HEK293T (cell line): ENCODE measurements around the gene CHRNA1.

Source experiments
- ARNT ChIP-seq: fragments of 450-650 bp; IDR thresholded peaks from 2 replicates; pipeline ENCODE4 v1.6.1; 2017; ENCODE audit warnings: mild to moderate bottlenecking
- CTBP1 ChIP-seq: fragments of 450-650 bp; IDR thresholded peaks from 2 replicates; pipeline ENCODE4 v1.6.1; 2016; ENCODE audit warnings: borderline replicate concordance
- FOXA1 ChIP-seq: fragments of 450-650 bp; IDR thresholded peaks from 2 replicates; pipeline ENCODE4 v1.6.1; 2016; ENCODE audit warnings: mild to moderate bottlenecking
- FOXK2 ChIP-seq: fragments of 450-650 bp; IDR thresholded peaks from 2 replicates; pipeline ENCODE4 v1.6.1; 2016; ENCODE audit warnings: mild to moderate bottlenecking
- FOXM1 ChIP-seq: fragments of 450-650 bp; IDR thresholded peaks from 2 replicates; pipeline ENCODE4 v1.6.1; 2017; ENCODE audit warnings: mild to moderate bottlenecking, borderline replicate concordance
- HDGF ChIP-seq: fragments of 450-650 bp; IDR thresholded peaks from 2 replicates; pipeline ENCODE4 v1.6.1; 2017; ENCODE audit warnings: antibody characterized with exemption, borderline replicate concordance
- L3MBTL2 ChIP-seq: fragments of 450-650 bp; conservative IDR thresholded peaks from 2 replicates; pipeline ENCODE4 v1.6.1; 2016; ENCODE audit warnings: mild to moderate bottlenecking
- LEF1 ChIP-seq: fragments of 450-650 bp; IDR thresholded peaks from 2 replicates; pipeline ENCODE4 v1.6.1; 2017; ENCODE audit warnings: mild to moderate bottlenecking, borderline replicate concordance
- NFRKB ChIP-seq: fragments of 450-650 bp; IDR thresholded peaks from 2 replicates; pipeline ENCODE4 v1.6.1; 2016; ENCODE audit warnings: mild to moderate bottlenecking, moderate library complexity
- PKNOX1 ChIP-seq: fragments of 450-650 bp; IDR thresholded peaks from 2 replicates; pipeline ENCODE4 v1.6.1; 2016
- SP1 ChIP-seq: fragments of 450-650 bp; IDR thresholded peaks from 2 replicates; pipeline ENCODE4 v1.6.1; 2017
- SUZ12 ChIP-seq: fragments of 450-650 bp; IDR thresholded peaks from 2 replicates; pipeline ENCODE4 v1.6.1; 2016; ENCODE audit warnings: mild to moderate bottlenecking
- TARDBP ChIP-seq: fragments of 450-650 bp; IDR thresholded peaks from 2 replicates; pipeline ENCODE4 v1.6.1; 2016
- ZNF384 ChIP-seq: fragments of 450-650 bp; IDR thresholded peaks from 2 replicates; pipeline ENCODE4 v1.6.1; 2016

- no peak for TF ChIP-seq TARDBP
- no peak for TF ChIP-seq FOXM1
- no peak for TF ChIP-seq CTBP1
- TF ChIP-seq SUZ12: no peak
- no peak for TF ChIP-seq L3MBTL2
- no peak for TF ChIP-seq FOXK2
- no peak for TF ChIP-seq FOXA1
- no peak for TF ChIP-seq SP1
- no peak for TF ChIP-seq LEF1
- no peak for TF ChIP-seq NFRKB
- no peak for TF ChIP-seq ZNF384
- TF ChIP-seq HDGF: no peak
- TF ChIP-seq ARNT: no peak
- no peak for TF ChIP-seq PKNOX1
Observed at GRCh38 chr2:174728096-174728495, 36.2 kb downstream of the CHRNA1 start.
